ENCODE data around the gene OSBPL7.

GRCh38 chr17:47856830-47857229 lies 35.2 kb upstream of the OSBPL7 start:
- no peak for TF ChIP-seq POLR2A (IDR thresholded peaks at IDR 0.05; ENCODE audit: low read depth, low read length)
- TF ChIP-seq TAF1 (IDR thresholded peaks at IDR 0.05; ENCODE audit: borderline replicate concordance, low read depth, low read length), result no peak
